GM12892 (cell line): ENCODE data around the gene PCIF1.

Experiments
- DNase-seq: peaks from one replicate; pipeline ENCODE4 v3.0.0; 2011; ENCODE audit not compliant: insufficient read length
- FAIRE-seq: peaks from 2 replicates; lab custom pipeline; 2011; peaks lifted over from hg19 to GRCh38; lab: Jason Lieb, UNC
- POLR2A ChIP-seq: IDR thresholded peaks from 2 replicates; pipeline ENCODE4 v1.6.1; 2011; ENCODE audit warnings: low read depth, low read length, control low read depth
- POLR2AphosphoS5 ChIP-seq: IDR thresholded peaks from 2 replicates; pipeline ENCODE4 v1.6.1; 2011; ENCODE audit warnings: low read depth, low read length, control low read depth
- TAF1 ChIP-seq: IDR thresholded peaks from 2 replicates; pipeline ENCODE4 v1.6.1; 2011; ENCODE audit warnings: low read depth, mild to moderate bottlenecking, control low read depth, low read length, borderline replicate concordance

PCIF1 gene

GRCh38 chr20:45937765-45938164, 3.3 kb downstream of the PCIF1 start:
- no peak for DNase-seq
- no peak for FAIRE-seq
- TF ChIP-seq POLR2AphosphoS5: no peak
- no peak for TF ChIP-seq TAF1
- no peak for TF ChIP-seq POLR2A

GRCh38 chr20:45938727-45939438, 4.4 kb downstream of the PCIF1 start:
- DNase-seq (no peak), FAIRE-seq (no peak)
- TF ChIP-seq POLR2A: peak; percentile 24; the same call in 1 of the 2 replicates
- TF ChIP-seq POLR2AphosphoS5: peak; percentile 40; the same call in 1 of the 2 replicates
- TF ChIP-seq TAF1: no peak

GRCh38 chr20:45940053-45940452, 5.6 kb downstream of the PCIF1 start:
- FAIRE-seq (no peak), DNase-seq (no peak)
- TF ChIP-seq POLR2A (no peak), POLR2AphosphoS5 (no peak)

GRCh38 chr20:45940469-45940868, 6.0 kb downstream of the PCIF1 start:
- DNase-seq: no peak
- TF ChIP-seq POLR2AphosphoS5: no peak
- no peak for TF ChIP-seq POLR2A
- TF ChIP-seq TAF1: no peak
- no peak for FAIRE-seq

GRCh38 chr20:45943613-45944012, 9.1 kb downstream of the PCIF1 start:
- FAIRE-seq (no peak), DNase-seq (no peak)
- no peak for TF ChIP-seq POLR2A
- no peak for TF ChIP-seq TAF1

- TF ChIP-seq POLR2A (no peak), TAF1 (no peak), POLR2AphosphoS5 (no peak)
- DNase-seq (no peak), FAIRE-seq (no peak)
These were observed 9.9 kb downstream of the PCIF1 start for GRCh38 chr20:45944151-45944964.

GRCh38 chr20:45944965-45945677, 10.6 kb downstream of the PCIF1 start:
- FAIRE-seq (no peak), DNase-seq (no peak)
- TF ChIP-seq POLR2A (no peak), TAF1 (no peak), POLR2AphosphoS5 (no peak; the same call in 1 of the 2 replicates)

GRCh38 chr20:45945678-45946148, 11.2 kb downstream of the PCIF1 start:
- TF ChIP-seq TAF1 (no peak), POLR2A (no peak; the same call in 1 of the 2 replicates), POLR2AphosphoS5 (no peak)
- FAIRE-seq (no peak), DNase-seq (no peak)

GRCh38 chr20:45946149-45946970, 11.9 kb downstream of the PCIF1 start:
- DNase-seq (no peak), FAIRE-seq (no peak)

GRCh38 chr20:45947110-45947866, 12.8 kb downstream of the PCIF1 start:
- TF ChIP-seq POLR2AphosphoS5: peak; percentile 22; the same call in 1 of the 2 replicates
- no peak; the same call in 1 of the 2 replicates for TF ChIP-seq POLR2A
- DNase-seq (no peak), FAIRE-seq (no peak)

More at GRCh38 chr20:45946149-45946970, 11.9 kb downstream of the PCIF1 start:
- no peak; the same call in 1 of the 2 replicates for TF ChIP-seq POLR2A
- no peak for TF ChIP-seq TAF1
- TF ChIP-seq POLR2AphosphoS5: no peak

GRCh38 chr20:45948261-45948733, 13.8 kb downstream of the PCIF1 start:
- FAIRE-seq: no peak
- TF ChIP-seq TAF1 (no peak), POLR2A (no peak), POLR2AphosphoS5 (no peak)
- no peak for DNase-seq
